Activated gamma-delta T cell (primary cell): ENCODE measurements around the gene MAD1L1.
"Not testable (repeated sequence)": the region's sequence is repeated elsewhere in the genome, so short reads cannot be mapped to it uniquely, and the experiment has no call there.

ENCODE experiments used
- DNase-seq: peaks from one replicate; lab custom pipeline; 2025; lab: John Stamatoyannopoulos, UW

Gene MAD1L1

DNA sequence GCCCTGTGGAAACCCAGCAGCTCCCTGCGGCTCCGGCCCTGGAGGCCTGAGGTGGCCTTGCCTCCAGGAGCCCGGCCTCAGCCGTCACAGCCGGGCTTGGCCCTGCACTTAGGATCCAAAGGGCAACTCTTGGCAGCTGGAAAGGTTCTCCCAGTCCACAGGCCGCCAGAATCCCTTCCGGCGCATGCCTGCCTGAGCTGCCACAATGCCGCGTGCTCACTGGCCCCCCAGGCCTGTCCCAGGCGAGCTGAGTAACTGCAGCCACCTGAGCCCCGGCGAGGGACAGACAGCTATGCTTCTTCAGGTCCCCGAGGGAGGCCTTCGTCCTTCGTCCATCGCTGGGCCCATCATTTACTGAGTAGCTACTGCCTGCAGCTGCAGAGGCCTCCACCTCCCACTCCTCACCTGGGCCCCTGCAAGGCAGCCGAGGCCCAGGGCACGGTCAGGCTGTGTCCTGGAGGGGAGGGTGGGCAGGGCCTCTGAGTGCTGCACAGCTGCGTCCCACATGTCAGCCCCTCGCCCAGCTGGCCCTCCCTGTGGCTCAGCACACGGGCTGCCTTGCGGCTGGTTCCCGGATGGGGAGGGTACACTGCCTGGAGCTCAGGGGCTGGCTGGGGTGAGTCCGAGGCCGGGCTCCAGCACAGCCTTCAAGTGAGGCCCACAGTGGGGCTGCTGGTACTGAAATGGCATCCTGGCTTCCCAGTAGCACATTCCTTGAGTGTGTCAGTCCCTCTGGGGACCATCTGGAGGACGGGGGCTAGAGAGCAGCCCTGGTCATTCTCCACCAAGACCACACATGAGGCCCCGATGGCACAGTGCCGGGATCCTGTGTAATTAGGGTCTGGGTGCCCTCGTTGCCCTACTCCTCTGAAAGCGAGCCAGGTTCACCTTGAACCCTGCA is 390.2 kb downstream of the MAD1L1 start:
- no peak for DNase-seq

DNA sequence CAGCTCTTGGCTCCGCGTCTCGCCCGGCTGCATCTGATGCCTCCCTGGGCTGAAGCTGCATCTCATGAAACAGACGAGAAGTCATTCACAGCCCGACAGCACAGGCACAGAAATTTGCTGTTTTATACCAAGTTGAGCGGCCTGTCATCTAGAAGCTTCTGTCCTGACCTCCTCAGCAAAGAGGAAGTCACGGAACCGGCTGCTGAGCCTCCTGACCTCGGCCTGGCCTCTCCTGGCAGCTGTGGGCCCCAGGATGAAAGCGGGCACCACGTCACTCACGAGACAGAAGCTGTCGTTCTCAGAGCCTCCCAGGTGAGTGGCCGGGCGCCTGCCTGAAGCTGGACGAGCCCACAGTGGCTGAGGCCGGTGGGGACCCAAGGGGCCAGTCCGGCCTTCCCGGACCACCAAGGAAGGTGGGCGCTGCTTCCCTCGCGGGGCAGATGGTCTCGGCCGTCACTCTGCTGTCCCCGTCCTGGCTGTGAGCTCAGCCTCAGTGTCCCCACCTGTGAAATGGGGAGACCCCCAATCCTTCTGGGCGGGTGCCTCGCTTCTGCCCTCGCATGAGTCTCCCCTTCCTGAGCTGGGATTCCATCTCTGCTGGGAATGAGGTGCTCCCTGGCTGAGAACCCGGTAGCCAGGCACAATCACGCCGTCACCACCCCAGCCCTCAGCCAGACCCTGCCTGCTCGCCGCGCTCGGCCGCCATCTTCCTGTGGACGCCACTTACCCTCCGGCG is 391.3 kb downstream of the MAD1L1 start:
- DNase-seq, result not testable (repeated sequence)

DNA sequence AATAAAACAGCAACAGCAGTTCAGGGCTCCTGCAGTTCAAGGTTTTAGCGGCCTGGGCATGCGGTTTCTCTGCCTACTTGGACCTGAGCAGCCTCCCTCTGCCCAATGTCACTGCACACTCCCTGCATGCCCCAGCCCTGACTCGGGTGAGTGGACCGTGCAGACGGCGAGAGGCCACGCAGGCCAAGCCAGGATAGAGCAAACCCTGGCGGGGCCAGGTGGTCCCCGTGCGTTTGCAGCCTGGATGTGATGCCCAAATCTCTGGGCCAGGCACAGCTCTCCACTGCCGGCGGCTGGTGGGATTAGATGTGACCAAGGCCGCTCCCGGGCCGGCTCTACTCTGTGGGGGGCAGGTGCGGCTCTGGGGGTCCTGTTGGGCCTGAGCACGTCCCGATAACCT is 392.0 kb downstream of the MAD1L1 start:
- DNase-seq, result not testable (repeated sequence)

DNA sequence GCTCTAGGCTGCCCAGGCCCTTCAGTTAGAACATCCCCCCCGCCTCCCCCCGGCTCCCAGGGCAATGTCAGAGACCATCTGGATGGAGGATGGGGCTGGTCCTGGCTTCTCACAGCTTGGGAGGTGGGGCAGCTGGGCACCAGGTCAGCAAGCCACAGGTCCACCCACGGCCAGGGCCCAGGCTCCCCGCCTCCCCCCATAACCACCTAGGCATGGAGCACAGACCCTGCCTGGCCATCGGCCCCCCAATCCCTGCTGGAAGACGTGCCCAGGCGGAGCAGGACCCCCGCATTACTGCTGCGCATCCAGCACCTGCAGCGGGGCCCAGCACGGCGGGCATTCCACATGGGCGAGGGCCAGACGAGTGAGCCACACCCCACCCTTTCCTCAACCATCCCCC is 393.0 kb downstream of the MAD1L1 start:
- DNase-seq, result no peak

DNA sequence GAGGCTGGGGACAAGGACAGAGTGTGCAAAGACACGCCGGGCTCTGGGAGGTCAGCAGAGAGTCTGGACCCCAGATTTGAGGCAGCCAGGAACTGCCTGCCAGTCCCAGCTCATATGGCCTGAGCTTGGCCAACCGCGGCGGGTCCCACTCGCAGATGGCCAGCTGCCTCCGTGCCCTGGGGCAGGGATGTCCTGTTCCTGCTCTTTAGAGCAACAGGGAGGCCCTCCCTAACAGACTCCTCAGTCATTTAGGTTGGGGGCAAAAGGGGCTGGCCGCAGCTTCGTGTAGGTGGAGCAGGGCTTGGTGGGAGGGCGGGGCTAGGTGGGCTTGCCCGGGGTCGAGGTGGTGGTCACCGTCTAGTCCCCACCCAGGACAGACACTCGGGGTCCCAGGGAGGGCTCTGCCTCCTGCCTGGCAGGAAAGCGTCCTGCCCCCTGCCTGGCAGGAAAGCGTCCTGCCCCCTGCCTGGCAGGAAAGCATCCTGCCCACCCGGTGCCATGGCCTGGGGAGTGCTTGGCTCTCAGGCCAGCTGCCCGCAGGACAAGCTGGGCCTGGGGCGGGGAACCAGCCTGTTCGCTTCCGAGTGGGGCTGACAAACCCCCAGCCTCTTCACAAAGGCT is 393.7 kb downstream of the MAD1L1 start:
- DNase-seq, result not testable (repeated sequence)

DNA sequence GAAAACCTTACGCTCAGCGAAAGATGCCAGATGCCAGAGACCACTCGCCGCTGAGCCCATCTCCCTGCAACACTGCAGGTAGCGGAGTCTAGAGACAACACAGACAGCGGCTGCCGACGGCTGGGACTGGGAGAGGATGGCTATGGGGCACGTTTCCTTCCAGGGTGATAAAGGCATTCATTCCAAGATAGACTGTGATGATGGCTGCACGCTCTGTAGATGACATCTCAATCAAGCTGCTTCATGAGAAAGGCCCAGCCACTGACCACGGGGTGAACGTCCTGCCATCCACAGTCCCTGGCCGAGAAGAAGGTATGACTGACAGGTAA is 394.2 kb downstream of the MAD1L1 start:
- DNase-seq, result not testable (repeated sequence)

DNA sequence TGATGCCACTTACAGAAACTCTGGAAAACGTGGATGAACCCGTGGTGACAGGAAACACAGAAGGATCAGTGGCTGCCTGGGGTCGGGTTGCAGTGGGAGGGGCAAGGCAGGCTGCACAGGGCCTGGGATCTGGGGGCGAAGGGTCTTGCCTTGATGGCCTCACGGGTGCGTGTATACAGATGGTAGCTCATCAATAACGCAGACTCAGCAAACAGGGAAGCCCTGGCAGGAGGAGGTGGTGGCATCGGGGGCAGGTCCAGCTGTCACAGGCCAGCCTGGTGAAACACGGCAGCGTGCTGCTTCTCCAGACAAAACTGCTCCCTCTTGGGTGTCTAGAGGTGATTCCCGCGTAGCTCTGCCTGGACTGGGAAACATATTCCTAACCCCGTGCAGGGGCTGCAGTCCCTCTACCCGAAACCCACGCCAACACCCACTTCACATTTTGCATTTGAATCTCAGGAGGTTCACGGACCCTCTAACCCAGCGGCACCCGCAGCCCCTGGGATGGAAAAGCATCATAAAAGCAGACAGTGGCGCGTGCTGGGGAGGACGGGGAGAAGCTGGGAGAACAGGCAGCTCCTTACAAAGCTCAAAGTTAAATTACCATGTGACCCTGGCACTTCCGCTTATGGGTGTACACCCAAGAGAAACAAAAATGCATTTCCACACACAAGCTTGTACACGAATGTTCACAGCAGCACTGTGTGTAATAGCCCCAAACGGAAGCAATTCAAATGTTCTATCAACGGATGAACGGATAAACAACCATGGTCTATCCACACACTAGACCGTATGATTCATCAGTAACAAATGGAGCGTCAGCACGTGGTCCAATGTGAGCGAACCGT is 394.8 kb downstream of the MAD1L1 start:
- DNase-seq, result not testable (repeated sequence)

DNA sequence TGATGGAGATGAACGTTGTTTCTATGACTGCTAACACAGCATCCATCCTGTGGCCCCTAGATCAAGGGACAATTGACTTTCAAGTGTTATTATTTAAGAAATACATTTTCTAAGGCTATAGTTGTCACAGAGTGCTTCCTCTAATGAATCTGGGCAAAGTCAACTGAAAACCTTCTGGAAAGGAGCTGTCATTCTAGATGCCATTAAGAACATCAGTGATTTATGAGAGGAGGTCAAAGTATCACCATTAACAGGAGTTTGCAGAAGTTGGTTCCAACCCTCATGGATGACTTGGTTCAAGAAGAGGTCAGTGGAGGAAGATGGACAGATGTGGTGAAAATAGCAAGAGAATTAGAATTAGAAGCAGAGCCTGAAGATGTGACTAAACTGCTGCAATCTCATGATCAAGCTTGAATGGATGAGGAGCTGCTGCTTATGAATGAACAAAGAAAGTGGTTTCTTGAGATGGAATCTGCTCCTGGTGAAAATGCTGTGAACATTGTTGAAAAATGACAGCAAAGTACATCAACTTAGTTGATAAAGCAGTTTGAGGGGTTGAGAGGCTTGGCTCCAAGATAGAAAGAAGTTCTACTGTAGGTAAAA is 400.7 kb downstream of the MAD1L1 start:
- not testable (repeated sequence) for DNase-seq

DNA sequence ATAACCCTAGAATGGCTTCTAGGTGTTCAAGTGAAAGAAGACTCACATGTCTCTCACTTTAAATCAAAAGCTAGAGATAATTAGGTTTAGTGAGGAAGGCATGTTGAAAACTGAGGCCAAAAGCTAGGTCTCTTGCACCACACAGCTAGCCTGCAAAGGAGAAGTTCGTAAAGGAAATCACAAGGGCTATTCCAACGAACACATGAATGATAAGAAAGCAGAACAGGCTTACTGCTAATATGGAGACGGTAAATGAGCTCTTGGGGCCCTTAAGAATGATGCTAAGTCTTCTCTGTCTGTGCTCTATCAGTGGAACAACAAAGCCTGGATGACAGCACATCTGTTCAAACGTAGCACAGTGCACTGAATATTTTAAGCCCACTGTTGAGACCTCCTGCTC is 401.3 kb downstream of the MAD1L1 start:
- not testable (repeated sequence) for DNase-seq

DNA sequence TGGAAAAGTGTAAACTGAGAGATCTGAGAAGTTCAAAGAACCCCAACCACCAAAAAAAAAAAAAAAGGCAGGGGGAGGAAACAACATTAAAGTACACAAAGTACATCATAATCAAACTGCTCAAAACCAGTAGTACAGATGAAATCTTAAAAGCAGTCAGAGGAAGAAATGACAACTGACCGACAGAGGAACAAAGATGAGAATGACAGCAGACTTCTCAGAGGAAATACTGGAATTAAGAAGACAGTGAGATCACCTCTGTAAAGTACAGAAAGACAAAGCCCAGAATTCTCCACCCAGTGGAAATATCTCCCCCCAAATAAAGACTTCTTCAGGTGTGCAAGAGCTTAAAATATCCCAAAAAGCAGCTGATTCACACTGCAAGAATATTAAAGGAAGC is 403.1 kb downstream of the MAD1L1 start:
- DNase-seq, result not testable (repeated sequence)

DNA sequence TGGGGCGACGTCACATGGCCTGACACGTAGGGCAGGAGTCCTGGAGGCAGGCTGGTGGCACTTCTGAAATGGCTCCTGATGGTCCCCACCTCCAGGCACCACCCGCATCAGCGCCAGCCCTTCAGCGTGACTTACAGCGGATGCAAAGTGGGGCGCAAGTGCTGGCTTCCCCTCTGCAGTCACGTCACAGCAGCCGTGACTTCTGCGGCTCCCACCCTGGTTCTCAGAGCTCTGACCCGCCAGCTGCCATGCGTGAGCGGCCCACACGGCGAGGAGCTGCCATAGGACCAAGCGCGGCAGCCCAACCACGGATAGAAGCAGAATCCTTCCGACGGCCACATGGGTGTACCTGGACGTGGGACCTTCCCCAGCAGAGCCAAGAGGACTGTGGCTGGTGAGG is 403.6 kb downstream of the MAD1L1 start:
- DNase-seq, result no peak

DNA sequence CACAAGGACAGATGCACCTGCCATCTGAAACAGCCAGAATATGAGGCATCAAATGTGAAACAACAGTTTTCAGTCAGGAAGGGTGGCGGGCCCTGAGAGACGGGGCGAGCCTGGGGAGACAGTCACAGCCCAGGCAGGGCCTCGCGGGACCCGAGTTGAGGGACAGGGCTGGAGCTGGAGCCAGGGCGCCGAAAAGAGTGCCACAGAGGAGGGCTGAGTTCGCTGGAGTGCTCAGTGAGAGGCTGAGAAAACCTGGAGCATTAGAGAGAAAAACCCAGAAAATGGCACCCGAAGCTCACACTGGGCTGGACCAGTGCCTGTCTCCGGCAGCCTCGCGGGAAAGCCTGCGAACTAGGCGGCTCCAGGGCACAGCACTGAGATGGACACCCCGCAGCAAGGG is 404.6 kb downstream of the MAD1L1 start:
- not testable (repeated sequence) for DNase-seq

DNA sequence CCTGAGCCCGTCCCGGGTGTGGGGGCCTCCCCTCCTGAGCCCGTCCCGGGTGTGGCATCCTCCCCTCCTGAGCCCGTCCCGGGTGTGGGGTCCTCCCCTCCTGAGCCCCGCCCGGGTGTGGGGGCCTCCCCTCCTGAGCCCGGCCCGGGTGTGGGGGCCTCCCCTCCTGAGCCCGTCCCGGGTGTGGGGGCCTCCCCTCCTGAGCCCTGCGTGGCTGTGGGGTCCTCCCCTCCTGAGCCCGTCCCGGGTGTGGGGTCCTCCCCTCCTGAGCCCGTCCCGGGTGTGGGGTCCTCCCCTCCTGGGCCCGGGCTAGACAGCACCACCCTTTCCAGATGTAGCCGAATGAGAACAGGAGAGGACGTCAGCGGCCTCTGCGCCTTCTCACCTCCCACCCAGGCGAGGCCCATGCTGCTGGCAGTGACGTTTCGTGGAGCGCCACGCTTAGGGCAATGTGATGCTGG is 405.2 kb downstream of the MAD1L1 start:
- DNase-seq, result not testable (repeated sequence)

DNA sequence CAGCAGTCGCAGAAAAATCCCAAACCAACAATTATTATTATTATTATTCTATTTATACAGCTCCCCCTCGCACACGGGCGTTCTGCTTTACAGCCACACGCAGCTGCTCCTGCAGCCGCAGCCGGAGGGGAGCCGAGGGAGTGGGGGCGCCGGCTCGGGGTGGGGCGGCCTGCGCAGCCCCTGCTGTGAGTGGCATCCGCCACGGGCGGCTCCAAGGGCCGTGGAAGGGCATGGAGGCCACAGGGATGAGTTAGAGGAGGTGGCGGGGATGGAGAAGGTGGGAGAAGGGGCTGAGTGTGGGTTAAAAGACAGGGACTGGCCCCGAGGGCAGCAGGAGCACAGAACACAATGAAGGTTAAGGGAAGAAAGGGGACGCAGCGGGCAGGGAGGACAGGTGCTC is 405.8 kb downstream of the MAD1L1 start:
- DNase-seq, result not testable (repeated sequence)

DNA sequence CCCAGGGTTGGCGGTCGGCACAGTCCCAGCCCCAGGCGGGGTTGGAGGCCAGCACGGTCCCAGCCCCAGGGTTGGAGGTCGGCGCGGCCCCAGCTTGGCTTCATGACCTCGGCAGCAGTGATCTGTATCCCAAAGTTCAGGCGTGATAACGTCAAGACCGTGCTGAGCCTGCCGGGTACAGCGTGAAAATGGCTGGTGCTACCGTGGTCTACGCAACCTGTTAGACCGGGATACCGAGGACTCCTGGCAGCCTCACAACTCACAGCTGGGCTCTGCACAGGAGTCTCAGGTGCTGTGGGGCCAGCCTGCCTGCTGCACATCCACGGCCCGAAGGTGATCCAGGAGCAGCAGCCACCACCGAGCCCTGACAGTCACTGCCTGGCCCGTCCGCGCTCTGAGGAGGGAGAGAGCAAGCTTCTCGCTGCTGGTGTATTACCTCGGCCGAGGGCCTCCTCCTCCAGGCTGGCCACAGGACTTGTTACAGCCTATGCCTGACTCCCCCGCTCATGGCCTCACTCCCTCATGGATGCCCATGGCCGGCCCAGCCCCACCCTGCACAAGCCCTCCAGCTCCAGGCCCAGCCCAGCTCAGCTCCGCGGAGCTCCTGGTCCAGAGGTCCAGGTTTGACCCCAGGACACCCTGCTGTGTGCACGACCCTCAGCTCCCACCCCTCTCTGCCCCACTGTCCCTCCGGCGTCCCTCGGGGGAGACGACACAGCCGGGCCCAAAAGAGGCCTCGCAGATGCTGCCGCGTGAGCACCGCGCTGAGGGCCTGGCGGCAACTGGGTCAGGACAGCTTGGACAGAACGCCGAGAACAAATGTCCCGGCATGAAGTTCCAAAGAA is 406.6 kb downstream of the MAD1L1 start:
- no peak for DNase-seq

DNA sequence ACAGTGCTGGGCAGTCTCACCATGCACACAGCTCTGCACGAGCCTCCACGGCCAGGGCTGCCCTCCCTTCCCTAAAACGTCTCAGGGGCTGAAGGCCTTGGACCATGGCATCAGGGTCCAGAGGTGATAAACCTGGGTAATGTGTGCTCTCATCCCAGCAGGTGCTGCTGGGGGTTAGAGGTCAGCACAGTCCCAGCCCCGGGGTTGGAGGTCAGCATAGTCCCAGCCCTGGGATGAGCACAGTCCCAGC is 407.2 kb downstream of the MAD1L1 start:
- not testable (repeated sequence) for DNase-seq

DNA sequence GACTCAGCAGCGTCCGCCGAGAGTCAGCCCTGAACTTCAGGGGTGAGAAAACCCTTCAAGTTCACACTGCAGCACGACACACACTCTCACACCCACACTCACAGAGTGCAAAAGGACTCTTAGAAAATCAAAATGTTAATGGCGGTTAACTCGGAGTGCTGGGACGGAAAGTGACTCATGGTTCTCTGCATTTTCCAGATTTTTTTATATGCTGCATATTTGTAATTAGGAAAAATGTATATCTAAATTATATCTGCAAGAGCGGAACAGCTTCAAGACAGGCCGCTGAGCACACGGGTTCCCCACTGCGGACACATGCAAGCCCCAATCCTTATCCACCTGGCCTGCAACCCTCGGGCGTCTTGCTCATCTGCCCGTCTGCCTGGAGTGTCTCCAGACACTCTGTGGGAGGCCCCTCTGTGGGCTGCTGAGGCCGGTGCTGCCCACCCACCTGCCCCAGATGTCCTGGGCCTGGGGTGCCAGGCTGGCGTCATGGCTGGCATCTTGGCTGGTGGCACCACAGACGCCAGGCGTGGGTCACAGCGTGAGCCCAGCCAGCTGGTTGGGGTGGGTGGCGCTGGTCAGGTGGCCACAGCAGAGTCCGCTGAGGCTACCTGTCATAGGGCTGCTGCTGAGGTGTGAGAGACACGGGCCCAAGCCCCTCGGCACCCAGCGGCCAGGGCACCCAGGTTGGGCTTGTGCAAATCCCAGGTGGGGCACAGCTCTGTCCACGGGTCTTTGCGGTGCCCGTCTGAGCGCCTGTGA is 407.7 kb downstream of the MAD1L1 start:
- not testable (repeated sequence) for DNase-seq

DNA sequence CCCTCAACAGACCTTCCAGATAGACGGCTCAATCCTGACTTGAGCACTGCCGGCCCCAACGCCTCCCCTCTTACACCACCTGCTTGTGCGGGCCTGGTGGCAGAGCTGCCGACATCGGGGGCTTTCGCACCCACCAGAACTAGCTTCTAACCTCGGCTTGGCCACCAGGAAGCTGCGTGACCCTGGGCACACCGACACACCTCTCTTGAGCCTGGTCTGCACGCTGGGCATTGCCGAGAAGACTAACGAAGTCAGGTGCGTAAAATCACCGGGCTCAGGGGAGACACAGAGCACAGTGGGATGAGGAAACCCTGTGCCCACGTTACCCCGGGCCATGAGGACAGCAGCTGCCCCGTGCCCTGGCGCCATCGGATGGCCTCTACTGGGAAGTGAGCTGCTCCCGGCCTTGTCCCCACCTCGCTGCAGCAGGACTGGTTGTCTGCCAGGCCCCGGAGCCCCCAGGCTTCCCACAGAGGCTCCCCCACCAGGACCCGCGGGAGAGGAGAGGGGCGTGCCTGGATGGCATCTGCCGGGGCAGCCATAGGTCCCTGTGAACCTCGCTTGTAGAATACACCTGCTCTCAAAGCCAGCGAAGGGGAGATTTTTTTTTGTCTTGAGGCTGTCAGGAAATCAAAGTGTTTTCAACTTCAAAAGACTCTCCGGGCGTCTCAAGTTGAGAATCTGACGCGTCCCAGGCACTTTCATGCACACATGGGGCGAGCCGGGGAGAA is 408.4 kb downstream of the MAD1L1 start:
- DNase-seq, result not testable (repeated sequence)
